Neural crest cell (in vitro differentiated cells): ENCODE measurements around the gene INTS13. TPM values are rescaled to one million over a fixed set of nuclear protein-coding genes. Genes with fewer than 3 reads are reported as not detected.

Experiments used
- DNase-seq: peaks from one replicate; pipeline ENCODE4 v3.0.0; 2021; ENCODE audit warnings: low read depth, mixed read lengths, low spot score
- H3K27ac Mint-ChIP-seq: one replicate; pipeline ENCODE4 v1.8.0; 2021; ENCODE audit warnings: mild to moderate bottlenecking, mixed read lengths; ENCODE audit not compliant: unreplicated experiment
- H3K27me3 Mint-ChIP-seq: 2 replicates; pipeline ENCODE4 v1.8.0; 2021; ENCODE audit warnings: low read depth, mild to moderate bottlenecking, mixed read lengths
- H3K36me3 Mint-ChIP-seq: 2 replicates; pipeline ENCODE4 v1.8.0; 2021; ENCODE audit warnings: low read depth, mild to moderate bottlenecking, mixed read lengths
- H3K4me1 Mint-ChIP-seq: 2 replicates; pipeline ENCODE4 v1.8.0; 2021; ENCODE audit warnings: mixed read lengths
- H3K4me3 Mint-ChIP-seq: one replicate; pipeline ENCODE4 v1.8.0; 2021; ENCODE audit warnings: mild to moderate bottlenecking, mixed read lengths
- H3K9me3 Mint-ChIP-seq: 2 replicates; pipeline ENCODE4 v1.8.0; 2021; ENCODE audit warnings: mixed read lengths
- total RNA-seq: library from RNA; stranded (reverse); gene quantifications from 2 replicates; pipeline ENCODE4 v1.2.1, GENCODE V29; 2021
- TF ChIP-seq, protein P1 (sequence below): fragments of 200-600 bp; sonication (generic); conservative IDR thresholded peaks from 2 replicates; pipeline ENCODE4 v1.5.0; 2021; ENCODE audit warnings: antibody characterized with exemption, mild to moderate bottlenecking

The INTS13 gene
- total RNA-seq, 1 donor from 2014 or later = 30.6 TPM

DNA sequence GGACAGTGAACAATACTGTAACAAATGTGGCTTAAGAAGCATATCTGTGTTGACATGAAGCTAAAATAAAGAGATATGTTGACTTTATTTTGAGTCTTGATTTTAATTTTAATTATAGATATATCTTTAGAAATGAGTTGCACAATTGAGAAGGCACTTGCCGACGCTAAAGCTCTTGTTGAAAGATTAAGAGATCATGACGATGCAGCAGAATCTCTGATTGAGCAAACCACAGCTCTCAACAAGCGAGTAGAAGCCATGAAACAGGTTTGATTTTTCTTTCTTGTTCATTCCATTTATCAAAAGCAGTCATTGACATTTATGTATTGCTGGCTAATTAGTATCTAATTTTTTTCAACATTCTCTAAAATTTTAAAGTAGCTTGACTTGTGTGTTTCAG is 16.2 kb upstream of the INTS13 start:
- TF ChIP-seq, protein P1, sequence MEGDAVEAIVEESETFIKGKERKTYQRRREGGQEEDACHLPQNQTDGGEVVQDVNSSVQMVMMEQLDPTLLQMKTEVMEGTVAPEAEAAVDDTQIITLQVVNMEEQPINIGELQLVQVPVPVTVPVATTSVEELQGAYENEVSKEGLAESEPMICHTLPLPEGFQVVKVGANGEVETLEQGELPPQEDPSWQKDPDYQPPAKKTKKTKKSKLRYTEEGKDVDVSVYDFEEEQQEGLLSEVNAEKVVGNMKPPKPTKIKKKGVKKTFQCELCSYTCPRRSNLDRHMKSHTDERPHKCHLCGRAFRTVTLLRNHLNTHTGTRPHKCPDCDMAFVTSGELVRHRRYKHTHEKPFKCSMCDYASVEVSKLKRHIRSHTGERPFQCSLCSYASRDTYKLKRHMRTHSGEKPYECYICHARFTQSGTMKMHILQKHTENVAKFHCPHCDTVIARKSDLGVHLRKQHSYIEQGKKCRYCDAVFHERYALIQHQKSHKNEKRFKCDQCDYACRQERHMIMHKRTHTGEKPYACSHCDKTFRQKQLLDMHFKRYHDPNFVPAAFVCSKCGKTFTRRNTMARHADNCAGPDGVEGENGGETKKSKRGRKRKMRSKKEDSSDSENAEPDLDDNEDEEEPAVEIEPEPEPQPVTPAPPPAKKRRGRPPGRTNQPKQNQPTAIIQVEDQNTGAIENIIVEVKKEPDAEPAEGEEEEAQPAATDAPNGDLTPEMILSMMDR = no peak
- Mint-ChIP-seq H3K9me3 (no peaks in the 10 kb centered on the region), H3K4me1 (peaks cover 5% of the 10 kb centered on the region), H3K27me3 (no peaks in the 10 kb centered on the region), H3K27ac (no peak overlapping the region), H3K4me3 (no peak overlapping the region), H3K36me3 (peaks cover 14% of the 10 kb centered on the region)
- no peak for DNase-seq

DNA sequence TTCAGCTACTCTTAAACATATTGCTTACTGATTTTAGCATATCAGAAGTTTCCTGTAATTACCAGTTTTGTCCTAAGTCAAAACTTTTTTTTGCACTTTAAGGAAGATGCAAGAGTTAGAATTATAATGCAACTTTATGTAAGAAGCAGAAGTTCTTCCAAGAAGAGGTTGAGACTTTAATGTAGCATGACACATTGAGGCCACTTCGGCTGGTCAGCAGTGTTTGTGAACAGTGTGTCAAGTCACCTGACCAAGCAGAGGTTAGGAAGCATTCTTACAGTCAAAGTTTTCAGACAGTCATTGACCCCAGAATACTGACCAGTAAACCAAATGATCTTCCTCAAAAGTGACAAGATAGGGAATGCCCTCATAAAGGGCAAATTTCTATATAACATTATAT is 15.7 kb upstream of the INTS13 start:
- H3K27me3 Mint-ChIP-seq = no peaks in the 10 kb centered on the region
- H3K4me3 Mint-ChIP-seq = no peak overlapping the region
- peaks cover 15% of the 10 kb centered on the region for H3K36me3 Mint-ChIP-seq
- DNase-seq = no peak
- TF ChIP-seq, protein P1 = no peak
- H3K27ac Mint-ChIP-seq = no peak overlapping the region
- H3K9me3 Mint-ChIP-seq = peaks cover under 1% of the 10 kb centered on the region
- H3K4me1 Mint-ChIP-seq = peaks cover 5% of the 10 kb centered on the region

DNA sequence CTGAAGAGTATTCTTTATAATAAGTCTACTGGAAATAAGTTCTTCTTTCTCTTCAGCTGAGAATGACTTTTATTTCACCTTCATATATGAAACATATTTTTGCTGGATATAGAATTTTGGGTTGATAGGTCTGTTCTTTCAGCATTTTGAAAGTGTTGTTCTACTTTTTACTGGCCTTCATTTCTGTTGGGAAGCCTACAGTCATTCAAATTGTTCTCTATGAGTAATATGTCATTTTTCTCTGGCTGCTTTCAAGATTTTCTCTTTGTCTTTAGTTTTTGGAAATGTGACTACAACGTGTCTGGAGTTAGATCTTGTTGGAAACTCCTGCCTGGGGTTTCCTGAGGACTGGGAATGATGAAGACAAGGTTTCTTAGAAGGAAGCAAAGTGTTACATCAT is 10.5 kb upstream of the INTS13 start:
- H3K4me3 Mint-ChIP-seq = no peak overlapping the region
- no peak overlapping the region for H3K27ac Mint-ChIP-seq
- H3K36me3 Mint-ChIP-seq = peaks cover 26% of the 10 kb centered on the region
- peaks cover 14% of the 10 kb centered on the region for H3K9me3 Mint-ChIP-seq
- DNase-seq = no peak
- TF ChIP-seq, protein P1 = no peak
- H3K4me1 Mint-ChIP-seq = peaks cover 5% of the 10 kb centered on the region
- H3K27me3 Mint-ChIP-seq = no peaks in the 10 kb centered on the region

DNA sequence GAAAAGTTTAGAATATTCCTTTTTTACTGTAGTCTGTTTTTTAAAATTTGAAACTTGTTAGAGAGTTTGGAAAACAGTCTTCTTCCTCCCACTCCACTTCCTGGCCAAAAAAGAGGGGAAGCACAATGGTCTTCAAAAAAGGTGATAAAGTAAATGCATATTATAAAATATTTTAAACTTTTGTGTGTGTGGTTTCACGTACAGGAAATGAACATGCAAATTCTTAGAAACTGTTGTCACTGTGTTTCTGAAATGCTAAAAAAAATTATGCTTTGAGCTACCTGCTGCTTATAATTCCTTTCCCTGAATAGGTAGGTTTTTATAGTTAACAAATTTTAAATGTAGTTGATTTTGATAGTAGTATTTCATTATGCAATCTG is 3.4 kb upstream of the INTS13 start:
- Mint-ChIP-seq H3K9me3 (peaks cover 7% of the 10 kb centered on the region), H3K27me3 (no peaks in the 10 kb centered on the region), H3K4me3 (peak overlapping the region; percentile 24), H3K27ac (no peak overlapping the region), H3K36me3 (peaks cover 21% of the 10 kb centered on the region), H3K4me1 (peaks cover 49% of the 10 kb centered on the region)
- TF ChIP-seq, protein P1 = no peak
- no peak for DNase-seq

DNA sequence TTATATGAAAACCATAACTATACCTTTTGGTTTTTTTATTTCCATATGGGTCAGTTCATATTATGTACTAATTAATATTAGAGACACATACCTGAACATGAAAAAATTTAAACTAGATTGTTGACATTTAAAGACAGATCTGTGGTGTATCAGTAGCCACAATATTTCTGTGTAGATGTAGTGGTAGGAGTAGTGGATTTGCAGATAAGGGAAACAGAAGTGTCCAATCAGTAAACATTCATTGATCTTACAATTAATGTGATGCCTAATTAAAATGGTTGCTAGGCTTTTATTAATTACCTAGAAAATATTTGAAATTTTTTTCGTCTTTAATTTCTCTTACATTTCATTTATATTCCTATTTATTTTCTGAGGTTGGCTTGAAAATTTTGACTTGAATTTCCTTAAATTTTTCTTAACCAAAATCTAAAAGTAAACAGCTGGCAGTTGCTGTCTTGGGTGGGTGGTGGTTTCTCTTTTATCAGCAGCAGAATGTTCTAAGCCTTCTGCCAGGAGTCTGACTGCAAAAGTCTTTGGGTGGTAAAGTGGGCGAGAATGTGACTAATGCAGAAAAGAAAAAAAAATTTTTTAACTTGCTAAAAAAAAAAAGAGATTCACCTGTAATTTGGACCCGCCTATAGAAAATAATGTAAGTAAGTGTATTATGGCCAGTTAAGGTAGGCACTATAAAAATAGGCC is 2.9 kb upstream of the INTS13 start:
- DNase-seq = no peak
- Mint-ChIP-seq H3K9me3 (peaks cover 3% of the 10 kb centered on the region), H3K4me3 (peak overlapping the region; percentile 99), H3K27ac (no peak overlapping the region), H3K27me3 (no peaks in the 10 kb centered on the region), H3K4me1 (peaks cover 54% of the 10 kb centered on the region), H3K36me3 (peaks cover 16% of the 10 kb centered on the region)
- TF ChIP-seq, protein P1 = no peak
